MM.1S (cell line): ENCODE data around the gene GIMAP2.

Experiments used
- DNase-seq: peaks from one replicate; pipeline ENCODE4 v3.0.0-alpha.2; 2015
- H2AFZ ChIP-seq: fragments of 300-600 bp; sonication (generic); 2 replicates; pipeline ENCODE4 v1.6.0; 2016; ENCODE audit warnings: antibody characterized with exemption, low read length
- H3F3A ChIP-seq: fragments of 300-600 bp; sonication (generic); 2 replicates; pipeline ENCODE4 v1.6.1; 2016; ENCODE audit warnings: mild to moderate bottlenecking, antibody characterized with exemption, low read length, moderate library complexity, mixed read lengths; ENCODE audit not compliant: insufficient read depth
- H3K27ac ChIP-seq: fragments of 300-600 bp; sonication (generic); 2 replicates; pipeline ENCODE4 v1.5.1; 2016; ENCODE audit warnings: mild to moderate bottlenecking, low read length
- H3K27me3 ChIP-seq: fragments of 300-600 bp; sonication (generic); replicated peaks from 2 replicates; pipeline ENCODE4 v1.6.0; 2016; ENCODE audit warnings: low read length; ENCODE audit not compliant: insufficient read depth
- H3K36me3 ChIP-seq: fragments of 300-600 bp; sonication (generic); replicated peaks from 2 replicates; pipeline ENCODE4 v1.6.1; 2016; ENCODE audit warnings: mild to moderate bottlenecking, low read length, mixed read lengths; ENCODE audit not compliant: insufficient read depth
- H3K4me1 ChIP-seq: fragments of 300-600 bp; sonication (generic); 2 replicates; pipeline ENCODE4 v1.6.1; 2016; ENCODE audit warnings: low read length, mixed read lengths
- H3K4me2 ChIP-seq: fragments of 300-600 bp; sonication (generic); 2 replicates; pipeline ENCODE4 v1.6.0; 2016; ENCODE audit warnings: low read depth, low read length
- H3K4me3 ChIP-seq: fragments of 300-600 bp; sonication (generic); 2 replicates; pipeline ENCODE4 v1.5.1; 2016; ENCODE audit warnings: low read length, mixed read lengths
- H3K79me2 ChIP-seq: fragments of 300-600 bp; sonication (generic); 2 replicates; pipeline ENCODE4 v1.6.1; 2016; ENCODE audit warnings: mixed run types, low read length, mixed read lengths
- H3K9ac ChIP-seq: fragments of 300-600 bp; sonication (generic); 2 replicates; pipeline ENCODE4 v1.6.1; 2016; ENCODE audit warnings: low read length, mixed read lengths
- H3K9me2 ChIP-seq: fragments of 300-600 bp; sonication (generic); replicated peaks from 2 replicates; pipeline ENCODE4 v1.6.1; 2016; ENCODE audit warnings: mild to moderate bottlenecking, low read length, mixed read lengths; ENCODE audit not compliant: insufficient read depth
- H3K9me3 ChIP-seq: fragments of 300-600 bp; sonication (generic); replicated peaks from 2 replicates; pipeline ENCODE4 v1.6.1; 2016; ENCODE audit warnings: mild to moderate bottlenecking, low read length, mixed read lengths; ENCODE audit not compliant: insufficient read depth
- H4K20me1 ChIP-seq: fragments of 300-600 bp; sonication (generic); 2 replicates; pipeline ENCODE4 v1.6.1; 2016; ENCODE audit warnings: mild to moderate bottlenecking, low read length, moderate library complexity, mixed read lengths; ENCODE audit not compliant: insufficient read depth
- CTCF ChIP-seq: fragments of 300-600 bp; sonication (generic); IDR thresholded peaks from 2 replicates; pipeline ENCODE4 v1.5.1; 2016; ENCODE audit warnings: antibody characterized with exemption, low read length, mixed read lengths
- EZH2 ChIP-seq: fragments of 300-600 bp; sonication (generic); optimal IDR thresholded peaks from 2 replicates; pipeline ENCODE3; 2017; ENCODE audit warnings: low read depth, mild to moderate bottlenecking, antibody characterized with exemption, low read length, mixed read lengths
- EZH2phosphoT487 ChIP-seq: fragments of 300-600 bp; sonication (generic); IDR thresholded peaks from 2 replicates; pipeline ENCODE4 v1.6.1; 2018; ENCODE audit warnings: antibody characterized with exemption, low read length

GIMAP2 gene

GRCh38 chr7:150738092-150738491, 52.6 kb downstream of the GIMAP2 start:
- Histone ChIP-seq H3K4me1 (no peaks in the 10 kb centered on the region), H4K20me1 (no peaks in the 10 kb centered on the region), H3K4me2 (no peak overlapping the region), H3K9me2 (no peaks in the 10 kb centered on the region), H3K4me3 (no peak overlapping the region), H3K27me3 (no peaks in the 10 kb centered on the region), H3K9ac (no peak overlapping the region), H3K27ac (no peak overlapping the region), H3F3A (no peaks in the 10 kb centered on the region), H3K9me3 (no peaks in the 10 kb centered on the region), H3K79me2 (no peaks in the 10 kb centered on the region), H2AFZ (no peak overlapping the region), H3K36me3 (no peaks in the 10 kb centered on the region)
- DNase-seq, result no peak
- no peak for TF ChIP-seq EZH2phosphoT487
- TF ChIP-seq EZH2, result no peak
- no peak for TF ChIP-seq CTCF

GRCh38 chr7:150738591-150739001, 53.1 kb downstream of the GIMAP2 start:
- no peaks in the 10 kb centered on the region for H3F3A ChIP-seq
- H3K9me3 ChIP-seq, result no peaks in the 10 kb centered on the region
- TF ChIP-seq EZH2 (no peak), EZH2phosphoT487 (no peak), CTCF (no peak)
- H3K4me2 ChIP-seq, result no peak overlapping the region
- DNase-seq, result no peak
- no peaks in the 10 kb centered on the region for H3K9me2 ChIP-seq
- H3K4me1 ChIP-seq, result no peaks in the 10 kb centered on the region
- H3K4me3 ChIP-seq, result no peak overlapping the region
- no peaks in the 10 kb centered on the region for H3K79me2 ChIP-seq
- H3K9ac ChIP-seq, result no peak overlapping the region
- no peaks in the 10 kb centered on the region for H3K27me3 ChIP-seq
- H2AFZ ChIP-seq, result no peak overlapping the region
- no peak overlapping the region for H3K27ac ChIP-seq
- no peaks in the 10 kb centered on the region for H3K36me3 ChIP-seq
- no peaks in the 10 kb centered on the region for H4K20me1 ChIP-seq

GRCh38 chr7:150739033-150739432, 53.5 kb downstream of the GIMAP2 start:
- Histone ChIP-seq H3K4me2 (no peak overlapping the region), H2AFZ (no peak overlapping the region), H3K4me1 (no peaks in the 10 kb centered on the region), H3K9ac (no peak overlapping the region), H4K20me1 (no peaks in the 10 kb centered on the region), H3K79me2 (no peaks in the 10 kb centered on the region), H3K27me3 (no peaks in the 10 kb centered on the region), H3K36me3 (no peaks in the 10 kb centered on the region), H3K4me3 (no peak overlapping the region), H3K9me2 (no peaks in the 10 kb centered on the region), H3F3A (no peaks in the 10 kb centered on the region), H3K9me3 (no peaks in the 10 kb centered on the region), H3K27ac (no peak overlapping the region)
- no peak for DNase-seq
- TF ChIP-seq CTCF (no peak), EZH2 (no peak), EZH2phosphoT487 (no peak)
